GM19099 (cell line): ENCODE data around the gene CYP4F12.

Experiments
- POLR2A ChIP-seq: IDR thresholded peaks from 3 replicates; pipeline ENCODE4 v1.6.1; 2011; ENCODE audit warnings: low read depth; ENCODE audit not compliant: insufficient read length; ENCODE audit errors: extremely low read depth

Gene CYP4F12

GRCh38 chr19:15672580-15673175 lies at the start of gene CYP4F12:
Gene CYP4F12 (plus strand): TSS chr19:15673087. CDS start chr19:15673530, 443 bp downstream.
- no peak for TF ChIP-seq POLR2A

- no peak for TF ChIP-seq POLR2A
These were observed 49.1 kb upstream of the CYP4F12 start for GRCh38 chr19:15623711-15624318.

GRCh38 chr19:15628236-15629002 lies 44.5 kb upstream of the CYP4F12 start:
- no peak for TF ChIP-seq POLR2A

- no peak for TF ChIP-seq POLR2A
These were observed 43.6 kb upstream of the CYP4F12 start for GRCh38 chr19:15629003-15629880.

- no peak for TF ChIP-seq POLR2A
These were observed 41.1 kb upstream of the CYP4F12 start for GRCh38 chr19:15631817-15632216.

- TF ChIP-seq POLR2A = no peak
These were observed 39.6 kb upstream of the CYP4F12 start for GRCh38 chr19:15633082-15633835.

- no peak for TF ChIP-seq POLR2A
These were observed 38.8 kb upstream of the CYP4F12 start for GRCh38 chr19:15634105-15634504.

- no peak for TF ChIP-seq POLR2A
These were observed 37.7 kb upstream of the CYP4F12 start for GRCh38 chr19:15635016-15635805.

- TF ChIP-seq POLR2A = no peak
These were observed 36.9 kb upstream of the CYP4F12 start for GRCh38 chr19:15636026-15636425.

- TF ChIP-seq POLR2A = no peak
These were observed 33.3 kb upstream of the CYP4F12 start for GRCh38 chr19:15639596-15639995.

GRCh38 chr19:15640294-15640903 lies 32.5 kb upstream of the CYP4F12 start, which contains the start of gene CYP4F3:
Gene CYP4F3 (plus strand): TSS chr19:15640897. CDS start chr19:15641416, 519 bp downstream.
- TF ChIP-seq POLR2A = no peak

GRCh38 chr19:15640904-15641597 lies 31.8 kb upstream of the CYP4F12 start:
- TF ChIP-seq POLR2A = no peak
